ENCODE results near the gene SH3GL1. TPM values are rescaled to one million over a fixed set of nuclear protein-coding genes. Genes with fewer than 3 reads are reported as not detected.

The SH3GL1 gene
- total and polyA plus RNA-seq, 10 of the 15 experiments (the other 5 are each of a cell fraction or from before 2014, with no cell fraction given): 0.93 to 47.4 (median 28.4) TPM

DNA sequence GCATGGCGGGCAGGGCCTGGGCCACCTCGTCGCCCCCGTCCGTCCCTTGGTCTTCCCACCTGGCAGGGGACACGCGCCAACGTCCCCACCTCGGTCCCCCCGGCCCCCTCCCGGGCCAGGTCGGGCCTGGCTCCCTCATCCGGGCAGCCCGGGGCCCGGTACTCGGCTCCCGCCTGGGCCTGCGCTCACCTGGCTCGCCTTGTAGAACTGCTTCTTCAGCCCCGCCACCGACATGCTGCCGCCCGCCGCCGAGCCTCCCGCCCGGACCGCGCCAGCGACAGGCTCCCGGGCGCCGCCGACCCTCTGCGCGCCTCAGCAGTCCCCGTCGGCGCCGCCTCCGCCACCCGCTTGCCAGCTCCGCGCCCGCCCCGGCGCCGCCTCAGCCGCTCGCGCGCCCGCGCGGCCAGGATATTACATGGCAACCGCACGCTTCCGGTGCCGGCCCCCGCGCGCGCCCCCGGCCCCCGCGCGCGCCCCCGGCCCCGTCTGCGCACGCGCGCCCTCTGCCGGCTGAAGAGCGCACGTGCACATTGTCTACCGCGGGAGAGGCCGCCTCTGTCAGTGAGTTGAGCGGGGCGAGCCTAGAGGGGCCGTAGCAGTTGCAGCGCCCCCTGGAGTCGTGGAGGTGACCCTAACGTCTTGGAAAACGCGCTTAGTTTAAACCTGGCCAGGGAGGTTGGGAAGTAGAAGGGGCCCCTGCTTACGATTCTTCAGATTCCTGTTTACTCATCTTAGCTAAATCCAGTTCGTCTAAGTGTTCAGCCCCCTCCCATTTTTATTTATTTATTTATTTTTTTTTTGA, at the start of gene SH3GL1 (continued):
- 0 out of 2 replicates have a peak, but pooled peaks have one; percentile 6 for TF ChIP-seq NRF1 (conservative IDR thresholded peaks at IDR 0.05; ENCODE audit: low read depth, low read length)
- no peak for TF ChIP-seq SUPT20H (IDR thresholded peaks at IDR 0.05; ENCODE audit: borderline replicate concordance, control insufficient read depth, low read depth, low read length)
- no peak for TF ChIP-seq SREBF1 (IDR thresholded peaks at IDR 0.05; ENCODE audit: low read length)
- TF ChIP-seq TBL1XR1 (IDR thresholded peaks at IDR 0.05; ENCODE audit: low read depth, low read length): 0 out of 2 replicates have a peak, but pooled peaks have one; percentile 53
- TF ChIP-seq ZNF207 (IDR thresholded peaks at IDR 0.05; ENCODE audit: borderline replicate concordance): peak; percentile 46; the same call in 1 of the 2 replicates
- TF ChIP-seq ZNF384 (IDR thresholded peaks at IDR 0.05; ENCODE audit: borderline replicate concordance, low read depth, low read length): peak; percentile 39; the same call in 1 of the 2 replicates
- no peak for TF ChIP-seq NFXL1 (IDR thresholded peaks at IDR 0.05; ENCODE audit: borderline replicate concordance)
- peak; percentile 64; the same call in 1 of the 2 replicates for TF ChIP-seq POLR2AphosphoS5 (IDR thresholded peaks at IDR 0.05; ENCODE audit: low read length)
- no peak for TF ChIP-seq PAX5 (IDR thresholded peaks at IDR 0.05; ENCODE audit: borderline replicate concordance, low read depth, low read length)
- TF ChIP-seq POU2F2 (IDR thresholded peaks at IDR 0.05; ENCODE audit: borderline replicate concordance, low read depth, low read length): peak; percentile 61; the same call in 1 of the 3 replicates
- TF ChIP-seq PAX8 (IDR thresholded peaks at IDR 0.05): no peak
- TF ChIP-seq, protein P1, sequence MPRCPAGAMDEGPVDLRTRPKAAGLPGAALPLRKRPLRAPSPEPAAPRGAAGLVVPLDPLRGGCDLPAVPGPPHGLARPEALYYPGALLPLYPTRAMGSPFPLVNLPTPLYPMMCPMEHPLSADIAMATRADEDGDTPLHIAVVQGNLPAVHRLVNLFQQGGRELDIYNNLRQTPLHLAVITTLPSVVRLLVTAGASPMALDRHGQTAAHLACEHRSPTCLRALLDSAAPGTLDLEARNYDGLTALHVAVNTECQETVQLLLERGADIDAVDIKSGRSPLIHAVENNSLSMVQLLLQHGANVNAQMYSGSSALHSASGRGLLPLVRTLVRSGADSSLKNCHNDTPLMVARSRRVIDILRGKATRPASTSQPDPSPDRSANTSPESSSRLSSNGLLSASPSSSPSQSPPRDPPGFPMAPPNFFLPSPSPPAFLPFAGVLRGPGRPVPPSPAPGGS (IDR thresholded peaks at IDR 0.05; ENCODE audit: borderline replicate concordance, insufficient read depth, low read depth, low read length, poor library complexity, severe bottlenecking): no peak
- TF ChIP-seq TARDBP (IDR thresholded peaks at IDR 0.05; ENCODE audit: borderline replicate concordance): 0 out of 2 replicates have a peak, but pooled peaks have one; percentile 29
- TF ChIP-seq MTA2 (IDR thresholded peaks at IDR 0.05; ENCODE audit: low read depth): no peak
- TF ChIP-seq, protein P2, sequence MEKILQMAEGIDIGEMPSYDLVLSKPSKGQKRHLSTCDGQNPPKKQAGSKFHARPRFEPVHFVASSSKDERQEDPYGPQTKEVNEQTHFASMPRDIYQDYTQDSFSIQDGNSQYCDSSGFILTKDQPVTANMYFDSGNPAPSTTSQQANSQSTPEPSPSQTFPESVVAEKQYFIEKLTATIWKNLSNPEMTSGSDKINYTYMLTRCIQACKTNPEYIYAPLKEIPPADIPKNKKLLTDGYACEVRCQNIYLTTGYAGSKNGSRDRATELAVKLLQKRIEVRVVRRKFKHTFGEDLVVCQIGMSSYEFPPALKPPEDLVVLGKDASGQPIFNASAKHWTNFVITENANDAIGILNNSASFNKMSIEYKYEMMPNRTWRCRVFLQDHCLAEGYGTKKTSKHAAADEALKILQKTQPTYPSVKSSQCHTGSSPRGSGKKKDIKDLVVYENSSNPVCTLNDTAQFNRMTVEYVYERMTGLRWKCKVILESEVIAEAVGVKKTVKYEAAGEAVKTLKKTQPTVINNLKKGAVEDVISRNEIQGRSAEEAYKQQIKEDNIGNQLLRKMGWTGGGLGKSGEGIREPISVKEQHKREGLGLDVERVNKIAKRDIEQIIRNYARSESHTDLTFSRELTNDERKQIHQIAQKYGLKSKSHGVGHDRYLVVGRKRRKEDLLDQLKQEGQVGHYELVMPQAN (conservative IDR thresholded peaks at IDR 0.05): peak; percentile 71
- TF ChIP-seq ZZZ3 (IDR thresholded peaks at IDR 0.05; ENCODE audit: control insufficient read depth, insufficient read length, low read depth): no peak
- peak in 1 of 2 experiments; percentile 67; a peak in 1 of 4 replicates for TF ChIP-seq ETV6 (conservative IDR thresholded peaks at IDR 0.05 in 1 of 2, IDR thresholded peaks at IDR 0.05 in 1 of 2; ENCODE audit: borderline replicate concordance in 1 of 2, low read depth in 1 of 2)
- peak in 1 of 2 experiments; percentile 10; a peak in 1 of 4 replicates for TF ChIP-seq EP300 (IDR thresholded peaks at IDR 0.05; ENCODE audit: borderline replicate concordance in 1 of 2, control insufficient read depth in 1 of 2, low read depth in 2 of 2, low read length in 2 of 2)
- TF ChIP-seq BMI1 (IDR thresholded peaks at IDR 0.05; ENCODE audit: borderline replicate concordance): no peak
- TF ChIP-seq, protein P3, sequence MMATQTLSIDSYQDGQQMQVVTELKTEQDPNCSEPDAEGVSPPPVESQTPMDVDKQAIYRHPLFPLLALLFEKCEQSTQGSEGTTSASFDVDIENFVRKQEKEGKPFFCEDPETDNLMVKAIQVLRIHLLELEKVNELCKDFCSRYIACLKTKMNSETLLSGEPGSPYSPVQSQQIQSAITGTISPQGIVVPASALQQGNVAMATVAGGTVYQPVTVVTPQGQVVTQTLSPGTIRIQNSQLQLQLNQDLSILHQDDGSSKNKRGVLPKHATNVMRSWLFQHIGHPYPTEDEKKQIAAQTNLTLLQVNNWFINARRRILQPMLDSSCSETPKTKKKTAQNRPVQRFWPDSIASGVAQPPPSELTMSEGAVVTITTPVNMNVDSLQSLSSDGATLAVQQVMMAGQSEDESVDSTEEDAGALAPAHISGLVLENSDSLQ (IDR thresholded peaks at IDR 0.05): peak; percentile 41; the same call in 1 of the 2 replicates
- TF ChIP-seq, protein P4, sequence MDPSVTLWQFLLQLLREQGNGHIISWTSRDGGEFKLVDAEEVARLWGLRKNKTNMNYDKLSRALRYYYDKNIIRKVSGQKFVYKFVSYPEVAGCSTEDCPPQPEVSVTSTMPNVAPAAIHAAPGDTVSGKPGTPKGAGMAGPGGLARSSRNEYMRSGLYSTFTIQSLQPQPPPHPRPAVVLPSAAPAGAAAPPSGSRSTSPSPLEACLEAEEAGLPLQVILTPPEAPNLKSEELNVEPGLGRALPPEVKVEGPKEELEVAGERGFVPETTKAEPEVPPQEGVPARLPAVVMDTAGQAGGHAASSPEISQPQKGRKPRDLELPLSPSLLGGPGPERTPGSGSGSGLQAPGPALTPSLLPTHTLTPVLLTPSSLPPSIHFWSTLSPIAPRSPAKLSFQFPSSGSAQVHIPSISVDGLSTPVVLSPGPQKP (IDR thresholded peaks at IDR 0.05; ENCODE audit: low read depth, low read length): no peak
- no peak for TF ChIP-seq NFYA (IDR thresholded peaks at IDR 0.05; ENCODE audit: borderline replicate concordance, low read depth, low read length)
- no peak for TF ChIP-seq ZBED1 (IDR thresholded peaks at IDR 0.05; ENCODE audit: borderline replicate concordance)
- TF ChIP-seq RUNX3 (IDR thresholded peaks at IDR 0.05; ENCODE audit: low read length): peak; percentile 56
